K562 (cell line): ENCODE measurements around the gene ZNF219.
A peak's percentile ranks its signal among the peaks of the same experiment; 100 is the strongest.

Experiments
- ATF1 ChIP-seq, 2 experiments: fragments of 450-650 bp in 1 of 2; IDR thresholded peaks; 2 replicates each; pipeline ENCODE4 v1.6.1; 2016; ENCODE audit warnings: missing compliant biosample characterization in 1 of 2, missing genetic modification characterization in 1 of 2
- CTCF ChIP-seq, 3 experiments: IDR thresholded peaks in 2 of 3; conservative IDR thresholded peaks in 1 of 3; 2 replicates each; pipeline ENCODE4 v1.5.1; 2011 to 2012; ENCODE audit warnings: low read length in 3 of 3, mild to moderate bottlenecking in 3 of 3, control low read depth in 2 of 3, improper control_type of control experiment in 1 of 3, inconsistent platforms in 1 of 3, low read depth in 1 of 3, mixed read lengths in 1 of 3, moderate library complexity in 1 of 3; ENCODE audit not compliant: insufficient read depth in 2 of 3
- HDAC1 ChIP-seq, 2 experiments: fragments of 450-650 bp; IDR thresholded peaks; 2 replicates each; pipeline ENCODE4 v1.6.1; 2016 to 2017; ENCODE audit warnings: inconsistent platforms in 1 of 2, mild to moderate bottlenecking in 1 of 2, moderate library complexity in 1 of 2
- MAFK ChIP-seq: IDR thresholded peaks from 2 replicates; pipeline ENCODE4 v1.6.1; 2011; ENCODE audit warnings: low read length, improper control_type of control experiment
- VEZF1 ChIP-seq: fragments of 200-800 bp; sonication (Bioruptor generic); IDR thresholded peaks from 2 replicates; pipeline ENCODE4 v1.6.1; 2017; ENCODE audit warnings: missing genetic modification characterization, missing compliant biosample characterization
- ZNF408 ChIP-seq: fragments of 250-450 bp; sonication (Bioruptor Pico); IDR thresholded peaks from 2 replicates; pipeline ENCODE4 v1.4.0; 2020; ENCODE audit warnings: low read depth, mild to moderate bottlenecking, moderate library complexity
- ZNF449 ChIP-seq: fragments of 250-450 bp; sonication (Bioruptor Pico); IDR thresholded peaks from 2 replicates; pipeline ENCODE4 v1.8.0; 2022; ENCODE audit warnings: moderate library complexity, mild to moderate bottlenecking, inconsistent platforms
- ZNF609 ChIP-seq: sonication (generic); formaldehyde crosslinking; IDR thresholded peaks from 2 replicates; pipeline ENCODE4 v1.8.1; 2023; ENCODE audit warnings: missing genetic modification reagents, mild to moderate bottlenecking, borderline replicate concordance

- no peak for TF ChIP-seq CTCF (IDR thresholded peaks at IDR 0.05 in 2 of 3, conservative IDR thresholded peaks at IDR 0.05 in 1 of 3; ENCODE audit: insufficient read depth in 2 of 3, low read depth in 1 of 3, low read length in 3 of 3)
- TF ChIP-seq ATF1 (CRISPR knock-in tag; IDR thresholded peaks at IDR 0.05), result no peak
- TF ChIP-seq ATF1 (tag; IDR thresholded peaks at IDR 0.05), result 0 out of 2 replicates have a peak, but pooled peaks have one; percentile 19
- TF ChIP-seq HDAC1 (IDR thresholded peaks at IDR 0.05), result no peak
- TF ChIP-seq MAFK, result no peak
- TF ChIP-seq ZNF609, result no peak
- TF ChIP-seq ZNF449 (CRISPR knock-in tag), result no peak
- TF ChIP-seq ZNF408, result no peak
- TF ChIP-seq VEZF1 (CRISPR knock-in tag), result no peak
Observed at GRCh38 chr14:21043974-21044618, 54.4 kb downstream of the ZNF219 start.
